ENCODE data around the gene CAMK1D. TPM values are rescaled to one million over a fixed set of nuclear protein-coding genes. Genes with fewer than 3 reads are reported as not detected.

The CAMK1D gene
- total and polyA plus RNA-seq, 4 donors, result 1.9 to 19.0 (median 7.6) TPM

- no peak overlapping the region for H3K27ac ChIP-seq (ENCODE audit: low read depth in 1 of 2, low read length in 2 of 2)
- ATAC-seq (ENCODE audit: low FRiP score) (no peak), DNase-seq (no peak)
- H3K36me3 ChIP-seq (ENCODE audit: control insufficient read depth in 1 of 2, insufficient read depth in 2 of 2, low read length in 1 of 2), result no peaks in the 10 kb centered on the region
- intact Hi-C loops (cut with DNase I), result no loop called here
- no peak overlapping the region for H3K4me3 ChIP-seq (ENCODE audit: low read length in 2 of 2)
- no peaks in the 10 kb centered on the region for H3K4me1 ChIP-seq (ENCODE audit: control insufficient read depth in 1 of 2, insufficient read depth in 2 of 2, low read length in 2 of 2)
- H3K27me3 ChIP-seq (ENCODE audit: control insufficient read depth in 1 of 2, insufficient read depth in 2 of 2, low read length in 1 of 2), result no peaks in the 10 kb centered on the region
- no peaks in the 10 kb centered on the region for H3K9me3 ChIP-seq (ENCODE audit: control insufficient read depth, low read length)
Measured at GRCh38 chr10:12561720-12562119, 212.4 kb downstream of the CAMK1D start.

- Histone ChIP-seq H3K4me3 (ENCODE audit: low read length in 2 of 2) (no peak overlapping the region), H3K9me3 (ENCODE audit: control insufficient read depth, low read length) (no peaks in the 10 kb centered on the region), H3K4me1 (ENCODE audit: control insufficient read depth in 1 of 2, insufficient read depth in 2 of 2, low read length in 2 of 2) (no peaks in the 10 kb centered on the region), H3K36me3 (ENCODE audit: control insufficient read depth in 1 of 2, insufficient read depth in 2 of 2, low read length in 1 of 2) (no peaks in the 10 kb centered on the region), H3K27ac (ENCODE audit: low read depth in 1 of 2, low read length in 2 of 2) (no peak overlapping the region), H3K27me3 (ENCODE audit: control insufficient read depth in 1 of 2, insufficient read depth in 2 of 2, low read length in 1 of 2) (no peaks in the 10 kb centered on the region)
- intact Hi-C loops (cut with DNase I), result no loop called here
- 93 to 94% methylated on average over 3 of the region's 3 CpGs for WGBS, 2 donors
- ATAC-seq (ENCODE audit: low FRiP score) (no peak), DNase-seq (no peak)
Measured at GRCh38 chr10:12563489-12563888, 214.1 kb downstream of the CAMK1D start.

- Histone ChIP-seq H3K27me3 (ENCODE audit: control insufficient read depth in 1 of 2, insufficient read depth in 2 of 2, low read length in 1 of 2) (no peaks in the 10 kb centered on the region), H3K4me3 (ENCODE audit: low read length in 2 of 2) (no peak overlapping the region), H3K9me3 (ENCODE audit: control insufficient read depth, low read length) (no peaks in the 10 kb centered on the region), H3K4me1 (ENCODE audit: control insufficient read depth in 1 of 2, insufficient read depth in 2 of 2, low read length in 2 of 2) (no peaks in the 10 kb centered on the region), H3K36me3 (ENCODE audit: control insufficient read depth in 1 of 2, insufficient read depth in 2 of 2, low read length in 1 of 2) (no peaks in the 10 kb centered on the region), H3K27ac (ENCODE audit: low read depth in 1 of 2, low read length in 2 of 2) (no peak overlapping the region)
- no peak for DNase-seq
- 75 to 83% methylated on average over 2 of the region's 2 CpGs for WGBS, 2 donors
- ATAC-seq (ENCODE audit: low FRiP score), result no peak
- intact Hi-C loops (cut with DNase I), result no loop called here
Measured at GRCh38 chr10:12564173-12564572, 214.8 kb downstream of the CAMK1D start.

- no peaks in the 10 kb centered on the region for H3K4me1 ChIP-seq (ENCODE audit: control insufficient read depth in 1 of 2, insufficient read depth in 2 of 2, low read length in 2 of 2)
- H3K27me3 ChIP-seq (ENCODE audit: control insufficient read depth in 1 of 2, insufficient read depth in 2 of 2, low read length in 1 of 2), result no peaks in the 10 kb centered on the region
- H3K9me3 ChIP-seq (ENCODE audit: control insufficient read depth, low read length), result no peaks in the 10 kb centered on the region
- H3K4me3 ChIP-seq (ENCODE audit: low read length in 2 of 2), result no peak overlapping the region
- H3K27ac ChIP-seq (ENCODE audit: low read depth in 1 of 2, low read length in 2 of 2), result no peak overlapping the region
- H3K36me3 ChIP-seq (ENCODE audit: control insufficient read depth in 1 of 2, insufficient read depth in 2 of 2, low read length in 1 of 2), result no peaks in the 10 kb centered on the region
- intact Hi-C loops (cut with DNase I), result no loop called here
- WGBS, 2 donors, result 83 to 86% methylated on average over 20 of the region's 20 CpGs
- peak in 1 of 2 donors; percentile 50 for DNase-seq
- peak; percentile 61 for ATAC-seq (ENCODE audit: low FRiP score)
Measured at GRCh38 chr10:12566161-12567115, 217.1 kb downstream of the CAMK1D start.

- Histone ChIP-seq H3K27ac (ENCODE audit: low read depth in 1 of 2, low read length in 2 of 2) (no peak overlapping the region), H3K27me3 (ENCODE audit: control insufficient read depth in 1 of 2, insufficient read depth in 2 of 2, low read length in 1 of 2) (no peaks in the 10 kb centered on the region), H3K4me1 (ENCODE audit: control insufficient read depth in 1 of 2, insufficient read depth in 2 of 2, low read length in 2 of 2) (no peaks in the 10 kb centered on the region), H3K36me3 (ENCODE audit: control insufficient read depth in 1 of 2, insufficient read depth in 2 of 2, low read length in 1 of 2) (no peaks in the 10 kb centered on the region), H3K4me3 (ENCODE audit: low read length in 2 of 2) (no peak overlapping the region), H3K9me3 (ENCODE audit: control insufficient read depth, low read length) (no peaks in the 10 kb centered on the region)
- no peak for DNase-seq
- WGBS, 2 donors, result 83 to 87% methylated on average over 7 of the region's 7 CpGs
- no peak for ATAC-seq (ENCODE audit: low FRiP score)
- intact Hi-C loops (cut with DNase I), result no loop called here
Measured at GRCh38 chr10:12568391-12569009, 219.2 kb downstream of the CAMK1D start.

GRCh38 chr10:12572281-12572680 is 222.9 kb downstream of the CAMK1D start:
- intact Hi-C loops (cut with DNase I), result no loop called here

GRCh38 chr10:12577610-12578009 is 228.3 kb downstream of the CAMK1D start:
- WGBS, 2 donors, result 96 to 99% methylated on average over 7 of the region's 7 CpGs
- intact Hi-C loops (cut with DNase I), result no loop called here

More at GRCh38 chr10:12572281-12572680, 222.9 kb downstream of the CAMK1D start:
- Histone ChIP-seq H3K36me3 (ENCODE audit: control insufficient read depth in 1 of 2, insufficient read depth in 2 of 2, low read length in 1 of 2) (no peaks in the 10 kb centered on the region), H3K4me1 (ENCODE audit: control insufficient read depth in 1 of 2, insufficient read depth in 2 of 2, low read length in 2 of 2) (no peaks in the 10 kb centered on the region), H3K27me3 (ENCODE audit: control insufficient read depth in 1 of 2, insufficient read depth in 2 of 2, low read length in 1 of 2) (no peaks in the 10 kb centered on the region), H3K9me3 (ENCODE audit: control insufficient read depth, low read length) (no peaks in the 10 kb centered on the region), H3K27ac (ENCODE audit: low read depth in 1 of 2, low read length in 2 of 2) (no peak overlapping the region), H3K4me3 (ENCODE audit: low read length in 2 of 2) (no peak overlapping the region)
- ATAC-seq (ENCODE audit: low FRiP score) (no peak), DNase-seq (no peak)
- WGBS, 2 donors, result 91 to 96% methylated on average over 3 of the region's 3 CpGs

GRCh38 chr10:12579954-12580858 is 230.9 kb downstream of the CAMK1D start:
- DNase-seq (no peak), ATAC-seq (ENCODE audit: low FRiP score) (no peak)
- Histone ChIP-seq H3K9me3 (ENCODE audit: control insufficient read depth, low read length) (no peaks in the 10 kb centered on the region), H3K27me3 (ENCODE audit: control insufficient read depth in 1 of 2, insufficient read depth in 2 of 2, low read length in 1 of 2) (no peaks in the 10 kb centered on the region), H3K27ac (ENCODE audit: low read depth in 1 of 2, low read length in 2 of 2) (peak overlapping the region in 1 of 2 donors; percentile 34), H3K4me1 (ENCODE audit: control insufficient read depth in 1 of 2, insufficient read depth in 2 of 2, low read length in 2 of 2) (no peaks in the 10 kb centered on the region), H3K4me3 (ENCODE audit: low read length in 2 of 2) (no peak overlapping the region), H3K36me3 (ENCODE audit: control insufficient read depth in 1 of 2, insufficient read depth in 2 of 2, low read length in 1 of 2) (no peaks in the 10 kb centered on the region)
- intact Hi-C loops (cut with DNase I), result no loop called here
- WGBS, 2 donors, result 7 to 13% methylated on average over 7 of the region's 7 CpGs

More at GRCh38 chr10:12577610-12578009, 228.3 kb downstream of the CAMK1D start:
- ATAC-seq (ENCODE audit: low FRiP score), result no peak
- DNase-seq, result no peak
- no peak overlapping the region for H3K4me3 ChIP-seq (ENCODE audit: low read length in 2 of 2)
- H3K9me3 ChIP-seq (ENCODE audit: control insufficient read depth, low read length), result no peaks in the 10 kb centered on the region
- H3K36me3 ChIP-seq (ENCODE audit: control insufficient read depth in 1 of 2, insufficient read depth in 2 of 2, low read length in 1 of 2), result no peaks in the 10 kb centered on the region
- H3K27me3 ChIP-seq (ENCODE audit: control insufficient read depth in 1 of 2, insufficient read depth in 2 of 2, low read length in 1 of 2), result no peaks in the 10 kb centered on the region
- H3K4me1 ChIP-seq (ENCODE audit: control insufficient read depth in 1 of 2, insufficient read depth in 2 of 2, low read length in 2 of 2), result no peaks in the 10 kb centered on the region
- H3K27ac ChIP-seq (ENCODE audit: low read depth in 1 of 2, low read length in 2 of 2), result no peak overlapping the region

Data from aorta (tissue), 5 donors.